ENCODE measurements around the gene DNAJC5. TPM values are rescaled to one million over a fixed set of nuclear protein-coding genes. Genes with fewer than 3 reads are reported as not detected.

DNAJC5 gene
- total RNA-seq, result 40.6 to 43.2 TPM (median 41.6 TPM) in 3 replicates

GRCh38 chr20:63894358-63895201 lies at the start of gene DNAJC5:
Gene DNAJC5 (plus strand): TSS chr20:63895126. CDS start chr20:63928346, 33,220 bp downstream.
- Mint-ChIP-seq H3K27me3 (ENCODE audit: low read depth) (no peaks in the 10 kb centered on the region), H3K9me3 (no peaks in the 10 kb centered on the region), H3K27ac (peak within 1 kb of the TSS; percentile 97), H3K36me3 (peaks cover 12% of the 10 kb centered on the region), H3K4me3 (peak within 1 kb of the TSS; percentile 87), H3K4me1 (peaks cover 27% of the 10 kb centered on the region)
- peak; percentile 89 to 96 for DNase-seq (ENCODE audit: low spot score in 2 of 2, unreplicated experiment in 2 of 2)
- TF ChIP-seq CTCF (IDR thresholded peaks at IDR 0.05; ENCODE audit: unreplicated experiment), result no peak

GRCh38 chr20:63846128-63846771 lies 48.7 kb upstream of the DNAJC5 start:
- H3K27me3 Mint-ChIP-seq (ENCODE audit: low read depth), result peaks cover 2% of the 10 kb centered on the region
- H3K27ac Mint-ChIP-seq, result no peak overlapping the region
- no peaks in the 10 kb centered on the region for H3K9me3 Mint-ChIP-seq
- H3K36me3 Mint-ChIP-seq, result no peaks in the 10 kb centered on the region
- DNase-seq (ENCODE audit: low spot score in 2 of 2, unreplicated experiment in 2 of 2), result no peak
- peak overlapping the region; percentile 57 for H3K4me3 Mint-ChIP-seq
- peaks cover 4% of the 10 kb centered on the region for H3K4me1 Mint-ChIP-seq
- no peak for TF ChIP-seq CTCF (IDR thresholded peaks at IDR 0.05; ENCODE audit: unreplicated experiment)

- DNase-seq (ENCODE audit: low spot score in 2 of 2, unreplicated experiment in 2 of 2), result no peak
- no peak for TF ChIP-seq CTCF (IDR thresholded peaks at IDR 0.05; ENCODE audit: unreplicated experiment)
- H3K9me3 Mint-ChIP-seq, result no peaks in the 10 kb centered on the region
- H3K4me3 Mint-ChIP-seq, result no peak overlapping the region
- H3K27me3 Mint-ChIP-seq (ENCODE audit: low read depth), result peaks cover 2% of the 10 kb centered on the region
- no peaks in the 10 kb centered on the region for H3K36me3 Mint-ChIP-seq
- peaks cover 4% of the 10 kb centered on the region for H3K4me1 Mint-ChIP-seq
- no peak overlapping the region for H3K27ac Mint-ChIP-seq
These were observed 48.1 kb upstream of the DNAJC5 start for GRCh38 chr20:63846888-63847236.

- Mint-ChIP-seq H3K36me3 (no peaks in the 10 kb centered on the region), H3K27ac (no peak overlapping the region), H3K27me3 (ENCODE audit: low read depth) (peaks cover 2% of the 10 kb centered on the region), H3K4me1 (peaks cover 4% of the 10 kb centered on the region), H3K9me3 (no peaks in the 10 kb centered on the region), H3K4me3 (no peak overlapping the region)
- TF ChIP-seq CTCF (IDR thresholded peaks at IDR 0.05; ENCODE audit: unreplicated experiment), result no peak
- no peak for DNase-seq (ENCODE audit: low spot score in 2 of 2, unreplicated experiment in 2 of 2)
These were observed 47.5 kb upstream of the DNAJC5 start for GRCh38 chr20:63847237-63848002.

GRCh38 chr20:63848003-63848911 lies 46.7 kb upstream of the DNAJC5 start:
- Mint-ChIP-seq H3K4me3 (no peak overlapping the region), H3K36me3 (no peaks in the 10 kb centered on the region), H3K27me3 (ENCODE audit: low read depth) (peaks cover 2% of the 10 kb centered on the region), H3K9me3 (no peaks in the 10 kb centered on the region), H3K27ac (no peak overlapping the region), H3K4me1 (peaks cover 4% of the 10 kb centered on the region)
- TF ChIP-seq CTCF (IDR thresholded peaks at IDR 0.05; ENCODE audit: unreplicated experiment), result no peak
- DNase-seq (ENCODE audit: low spot score in 2 of 2, unreplicated experiment in 2 of 2), result no peak

All from mesothelial cell of epicardium (in vitro differentiated cells).